Endothelial cell (in vitro differentiated cells): ENCODE data around the gene CYREN. TPM values are rescaled to one million over a fixed set of nuclear protein-coding genes. Genes with fewer than 3 reads are reported as not detected.

Experiments
- DNase-seq: peaks from one replicate; pipeline ENCODE4 v3.0.0; 2021; ENCODE audit warnings: low spot score
- H3K27ac Mint-ChIP-seq: one replicate; pipeline ENCODE4 v1.8.0; 2021; ENCODE audit warnings: mixed read lengths, inconsistent platforms; ENCODE audit not compliant: unreplicated experiment
- H3K27me3 Mint-ChIP-seq: one replicate; pipeline ENCODE4 v1.8.0; 2021; ENCODE audit warnings: mild to moderate bottlenecking, moderate library complexity, mixed read lengths, inconsistent platforms; ENCODE audit not compliant: unreplicated experiment
- H3K36me3 Mint-ChIP-seq: one replicate; pipeline ENCODE4 v1.8.0; 2021; ENCODE audit warnings: mild to moderate bottlenecking, low read depth, mixed read lengths, inconsistent platforms; ENCODE audit not compliant: unreplicated experiment
- H3K4me1 Mint-ChIP-seq: one replicate; pipeline ENCODE4 v1.8.0; 2021; ENCODE audit warnings: mild to moderate bottlenecking, mixed read lengths, inconsistent platforms; ENCODE audit not compliant: unreplicated experiment
- H3K4me3 Mint-ChIP-seq: one replicate; pipeline ENCODE4 v1.8.0; 2021; ENCODE audit warnings: mild to moderate bottlenecking, mixed read lengths, inconsistent platforms; ENCODE audit not compliant: unreplicated experiment
- H3K9me3 Mint-ChIP-seq: one replicate; pipeline ENCODE4 v1.8.0; 2021; ENCODE audit warnings: mixed read lengths, inconsistent platforms; ENCODE audit not compliant: unreplicated experiment
- total RNA-seq: library from RNA; stranded (reverse); fragmentation: NEBNext Ultra II Directional; extraction: Animal tissue kit (Norgen Biotek cat#: 25700); gene quantifications from one replicate; pipeline ENCODE4 v1.2.1, GENCODE V29; 2021; ENCODE audit not compliant: unreplicated experiment
- TF ChIP-seq, protein P1 (sequence below): fragments of 200-600 bp; sonication (generic); IDR thresholded peaks from one replicate; pipeline ENCODE4 v1.5.0; 2021; ENCODE audit warnings: antibody characterized with exemption; ENCODE audit not compliant: unreplicated experiment

The CYREN gene
- total RNA-seq, 1 donor from 2014 or later: 38.1 TPM

DNA sequence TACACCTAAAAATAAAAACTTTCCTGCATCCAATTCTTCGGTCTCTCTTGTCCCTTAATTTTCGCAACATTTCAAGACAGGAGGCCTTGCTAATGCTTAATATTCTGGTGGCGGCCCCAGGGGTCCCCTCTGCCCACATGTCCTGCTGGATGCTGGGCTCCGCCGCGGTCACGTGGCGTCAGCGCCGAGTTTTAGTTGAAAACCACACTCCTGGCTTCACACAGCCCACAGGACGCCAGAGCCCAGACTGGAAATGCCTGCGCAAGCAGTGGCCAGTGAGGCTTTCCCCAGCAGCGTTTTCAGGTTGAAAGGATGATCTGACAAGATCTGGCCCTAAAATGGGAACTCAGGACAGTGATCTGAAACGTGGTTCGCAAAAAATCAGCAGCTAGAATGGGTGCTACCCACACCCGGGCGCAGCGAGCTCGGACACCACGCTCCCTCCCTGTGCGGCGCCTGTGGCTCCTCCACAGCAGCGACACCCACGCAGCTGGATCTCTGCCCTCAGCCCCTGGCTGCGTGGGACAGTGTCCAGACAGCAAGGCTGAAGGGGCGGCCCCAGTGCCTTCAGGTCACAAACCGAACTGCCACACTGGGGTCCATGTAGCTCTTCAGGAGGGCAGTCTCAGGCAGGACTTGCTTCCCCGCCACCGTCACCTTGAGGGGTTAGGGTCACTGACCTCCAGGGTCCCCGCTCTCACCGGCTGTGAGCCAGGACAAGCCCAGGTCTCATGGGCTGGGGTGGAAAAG lies 11.6 kb upstream of the CYREN start:
- Mint-ChIP-seq H3K4me1 (no peaks in the 10 kb centered on the region), H3K9me3 (peaks cover 9% of the 10 kb centered on the region), H3K36me3 (peaks cover 40% of the 10 kb centered on the region), H3K27me3 (peaks cover 5% of the 10 kb centered on the region), H3K27ac (no peak overlapping the region), H3K4me3 (peak overlapping the region; percentile 33)
- no peak for DNase-seq
- TF ChIP-seq, protein P1, sequence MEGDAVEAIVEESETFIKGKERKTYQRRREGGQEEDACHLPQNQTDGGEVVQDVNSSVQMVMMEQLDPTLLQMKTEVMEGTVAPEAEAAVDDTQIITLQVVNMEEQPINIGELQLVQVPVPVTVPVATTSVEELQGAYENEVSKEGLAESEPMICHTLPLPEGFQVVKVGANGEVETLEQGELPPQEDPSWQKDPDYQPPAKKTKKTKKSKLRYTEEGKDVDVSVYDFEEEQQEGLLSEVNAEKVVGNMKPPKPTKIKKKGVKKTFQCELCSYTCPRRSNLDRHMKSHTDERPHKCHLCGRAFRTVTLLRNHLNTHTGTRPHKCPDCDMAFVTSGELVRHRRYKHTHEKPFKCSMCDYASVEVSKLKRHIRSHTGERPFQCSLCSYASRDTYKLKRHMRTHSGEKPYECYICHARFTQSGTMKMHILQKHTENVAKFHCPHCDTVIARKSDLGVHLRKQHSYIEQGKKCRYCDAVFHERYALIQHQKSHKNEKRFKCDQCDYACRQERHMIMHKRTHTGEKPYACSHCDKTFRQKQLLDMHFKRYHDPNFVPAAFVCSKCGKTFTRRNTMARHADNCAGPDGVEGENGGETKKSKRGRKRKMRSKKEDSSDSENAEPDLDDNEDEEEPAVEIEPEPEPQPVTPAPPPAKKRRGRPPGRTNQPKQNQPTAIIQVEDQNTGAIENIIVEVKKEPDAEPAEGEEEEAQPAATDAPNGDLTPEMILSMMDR: no peak

DNA sequence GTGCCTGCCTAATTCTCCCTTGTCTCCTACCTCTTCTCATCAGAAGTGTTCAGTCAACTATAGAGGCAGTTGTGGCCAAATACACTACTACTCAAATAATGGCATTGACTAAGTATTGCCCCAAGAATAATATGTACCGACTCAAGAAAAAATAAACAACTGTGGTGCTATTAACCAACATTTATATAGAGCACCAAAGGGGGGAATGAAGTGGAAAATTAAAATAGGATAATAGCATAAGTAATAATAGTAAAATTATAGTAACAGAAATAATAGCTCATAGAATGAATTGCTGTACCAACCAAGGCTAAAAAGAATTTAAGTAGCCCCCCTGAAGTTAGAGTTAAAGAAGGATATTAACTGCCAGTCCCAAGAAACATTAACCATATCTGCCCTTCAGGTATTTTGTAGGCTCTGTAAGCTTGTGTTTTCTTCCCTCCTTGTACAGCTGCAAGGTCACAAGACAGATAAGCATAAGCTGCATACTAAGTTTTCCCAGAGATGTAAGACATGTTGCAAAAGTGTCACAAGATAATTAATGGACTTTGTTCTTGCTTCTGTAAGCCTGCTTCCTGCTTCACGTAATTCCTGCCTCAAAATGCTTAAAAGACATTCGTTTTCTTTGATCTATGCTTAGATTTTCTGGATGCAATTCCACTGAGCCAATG lies 10.9 kb upstream of the CYREN start:
- DNase-seq: no peak
- Mint-ChIP-seq H3K27ac (no peak overlapping the region), H3K27me3 (peaks cover 5% of the 10 kb centered on the region), H3K4me1 (no peaks in the 10 kb centered on the region), H3K4me3 (no peak overlapping the region), H3K36me3 (peaks cover 40% of the 10 kb centered on the region), H3K9me3 (peaks cover 9% of the 10 kb centered on the region)
- TF ChIP-seq, protein P1: no peak

DNA sequence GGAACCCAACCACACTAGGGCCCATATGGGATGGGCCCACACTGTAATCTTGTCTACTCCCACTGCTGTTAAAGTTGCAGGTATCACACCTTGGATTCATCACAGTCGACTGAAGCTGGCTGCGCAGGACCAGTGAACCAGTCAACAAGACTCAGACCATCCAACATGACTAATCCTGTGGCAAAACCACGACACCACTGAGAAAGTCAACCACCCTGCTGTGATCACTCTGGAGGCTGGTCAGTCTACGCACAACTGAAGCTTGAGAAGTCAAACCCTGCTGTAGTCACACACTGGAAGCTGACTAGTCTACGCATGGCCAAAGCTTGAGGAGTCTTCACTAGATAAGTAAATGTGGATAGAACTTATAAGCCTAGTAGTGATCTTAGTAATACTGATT lies 9.6 kb upstream of the CYREN start:
- no peak overlapping the region for H3K4me3 Mint-ChIP-seq

DNA sequence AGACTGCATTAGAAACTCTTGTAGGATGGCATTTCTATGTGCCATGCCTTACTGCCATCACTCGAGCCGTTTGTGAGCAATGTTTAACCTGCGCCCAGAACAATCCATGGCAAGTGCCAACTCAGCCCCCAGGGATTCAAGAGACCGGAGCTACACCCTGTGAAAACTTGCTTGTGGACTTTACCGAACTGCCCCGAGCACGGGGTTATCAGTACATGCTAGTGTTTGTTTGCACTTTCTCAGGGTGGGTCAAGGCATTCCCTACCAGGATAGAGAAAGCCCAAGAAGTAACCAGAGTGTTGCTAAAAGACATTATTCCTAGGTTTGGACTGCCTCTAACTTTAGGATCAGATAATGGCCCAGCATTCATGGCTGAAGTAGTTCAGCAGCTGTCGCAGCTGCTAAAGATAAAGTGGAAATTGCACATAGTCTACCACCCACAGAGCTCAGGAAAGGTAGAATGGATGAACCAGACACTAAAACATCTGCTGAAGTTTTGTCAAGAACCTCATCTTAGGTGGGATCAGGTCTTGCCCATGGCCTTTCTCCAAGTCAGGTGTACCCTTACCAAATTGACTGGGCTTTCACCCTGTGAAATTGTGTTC lies 8.9 kb upstream of the CYREN start:
- no peaks in the 10 kb centered on the region for H3K4me1 Mint-ChIP-seq
- H3K4me3 Mint-ChIP-seq: no peak overlapping the region
- H3K9me3 Mint-ChIP-seq: peaks cover 9% of the 10 kb centered on the region
- DNase-seq: no peak
- H3K36me3 Mint-ChIP-seq: peaks cover 40% of the 10 kb centered on the region
- H3K27ac Mint-ChIP-seq: no peak overlapping the region
- H3K27me3 Mint-ChIP-seq: peaks cover 6% of the 10 kb centered on the region
- TF ChIP-seq, protein P1: no peak

More for the DNA sequence above, 9.6 kb upstream of the CYREN start:
- Mint-ChIP-seq H3K27ac (no peak overlapping the region), H3K9me3 (peaks cover 9% of the 10 kb centered on the region), H3K4me1 (no peaks in the 10 kb centered on the region), H3K36me3 (peaks cover 40% of the 10 kb centered on the region), H3K27me3 (peaks cover 8% of the 10 kb centered on the region)
- TF ChIP-seq, protein P1: no peak
- no peak for DNase-seq
